Esophagus squamous epithelium (tissue), 5 donors: ENCODE results near the gene PTCSC3. TPM values are rescaled to one million over a fixed set of nuclear protein-coding genes. Genes with fewer than 3 reads are reported as not detected.

Source experiments
- DNase-seq: peaks from one replicate; lab custom pipeline; 2025; lab: John Stamatoyannopoulos, UW
- H3K27ac ChIP-seq, 4 donors: fragments of 200-600 bp; sonication (generic); one replicate each; pipeline ENCODE4 v1.5.1; 2016 to 2019; ENCODE audit warnings: mild to moderate bottlenecking in 1 of 4
- H3K27me3 ChIP-seq, 4 donors: fragments of 200-600 bp; sonication (generic); 1 replicate in 3 of 4; 2 replicates in 1 of 4; pipeline versions ENCODE4 v1.5.1 to v1.6.0; 2017 to 2021; ENCODE audit warnings: antibody characterized with exemption in 1 of 4
- H3K36me3 ChIP-seq, 3 donors: fragments of 200-600 bp; sonication (generic); one replicate each; pipeline ENCODE4 v1.5.1; 2016 to 2019
- H3K4me1 ChIP-seq, 3 donors: fragments of 200-600 bp; sonication (generic); one replicate each; pipeline ENCODE4 v1.5.1; 2017 to 2019
- H3K4me3 ChIP-seq, 4 donors: fragments of 200-600 bp; sonication (generic); 1 replicate in 3 of 4; 2 replicates in 1 of 4; pipeline ENCODE4 v1.5.1; 2016 to 2019; ENCODE audit warnings: mild to moderate bottlenecking in 2 of 4, moderate library complexity in 1 of 4
- H3K9me3 ChIP-seq, 3 donors: fragments of 200-600 bp; sonication (generic); one replicate each; pipeline ENCODE4 v1.5.1; 2016 to 2019
- POLR2A ChIP-seq, 4 donors: fragments of 450-650 bp; IDR thresholded peaks; one replicate each; pipeline ENCODE4 v1.6.1; 2017; ENCODE audit warnings: antibody characterized with exemption in 4 of 4, mild to moderate bottlenecking in 4 of 4, moderate library complexity in 3 of 4
- WGBS, 2 donors: methylation state at CpG; one replicate each; pipeline ENCODE4 v1.1.5; 2018; 5-methylcytosine and 5-hydroxymethylcytosine counted together
- intact Hi-C: fragments of 100-400 bp; cut with DNase I; formaldehyde crosslinking; loops from one replicate; pipeline ENCODE4 v1.15.0; 2022
- total RNA-seq, 4 donors: library from RNA; depleted of rRNA; stranded (reverse); fragments of >200 nt; gene quantifications; one replicate each; pipeline ENCODE4 v1.1.0, GENCODE V29; 2016
- TF ChIP-seq, protein P1 (sequence below), 6 experiments: fragments of 450-650 bp in 4 of 6; fragments of 200-600 bp in 2 of 6; sonication (generic) in 2 of 6; IDR thresholded peaks; one replicate each; pipeline ENCODE4 v1.5.1; 2016 to 2019; ENCODE audit warnings: antibody characterized with exemption in 6 of 6, mild to moderate bottlenecking in 4 of 6, moderate library complexity in 4 of 6
- donor health status: DM: yes; HTN: yes; CAD: no.

The PTCSC3 gene
- total RNA-seq, result not detected

- Histone ChIP-seq H3K4me3 (no peak within 1 kb of the TSS), H3K36me3 (no peaks in the 10 kb centered on the region), H3K4me1 (no peaks in the 10 kb centered on the region), H3K27ac (no peak within 1 kb of the TSS), H3K9me3 (no peaks in the 10 kb centered on the region), H3K27me3 (peaks cover 0 to 3% (median 0%) of the 10 kb centered on the region in 4 donors)
- intact Hi-C loops, result no loop called here
- TF ChIP-seq POLR2A (IDR thresholded peaks at IDR 0.05), result no peak
- TF ChIP-seq, protein P1, sequence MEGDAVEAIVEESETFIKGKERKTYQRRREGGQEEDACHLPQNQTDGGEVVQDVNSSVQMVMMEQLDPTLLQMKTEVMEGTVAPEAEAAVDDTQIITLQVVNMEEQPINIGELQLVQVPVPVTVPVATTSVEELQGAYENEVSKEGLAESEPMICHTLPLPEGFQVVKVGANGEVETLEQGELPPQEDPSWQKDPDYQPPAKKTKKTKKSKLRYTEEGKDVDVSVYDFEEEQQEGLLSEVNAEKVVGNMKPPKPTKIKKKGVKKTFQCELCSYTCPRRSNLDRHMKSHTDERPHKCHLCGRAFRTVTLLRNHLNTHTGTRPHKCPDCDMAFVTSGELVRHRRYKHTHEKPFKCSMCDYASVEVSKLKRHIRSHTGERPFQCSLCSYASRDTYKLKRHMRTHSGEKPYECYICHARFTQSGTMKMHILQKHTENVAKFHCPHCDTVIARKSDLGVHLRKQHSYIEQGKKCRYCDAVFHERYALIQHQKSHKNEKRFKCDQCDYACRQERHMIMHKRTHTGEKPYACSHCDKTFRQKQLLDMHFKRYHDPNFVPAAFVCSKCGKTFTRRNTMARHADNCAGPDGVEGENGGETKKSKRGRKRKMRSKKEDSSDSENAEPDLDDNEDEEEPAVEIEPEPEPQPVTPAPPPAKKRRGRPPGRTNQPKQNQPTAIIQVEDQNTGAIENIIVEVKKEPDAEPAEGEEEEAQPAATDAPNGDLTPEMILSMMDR (IDR thresholded peaks at IDR 0.05), result no peak
- no peak for DNase-seq
- 91% methylated on average over 4 of the region's 4 CpGs for WGBS, 2 donors
Measured at GRCh38 chr14:36176524-36176923, at the start of gene PTCSC3. Gene PTCSC3 (minus strand): TSS chr14:36176722.

GRCh38 chr14:36226164-36226563 lies 49.6 kb upstream of the PTCSC3 start:
- intact Hi-C loops, result no loop called here
- Histone ChIP-seq H3K27me3 (peaks cover 0 to 3% (median 0%) of the 10 kb centered on the region in 4 donors), H3K9me3 (no peaks in the 10 kb centered on the region), H3K4me3 (no peak overlapping the region), H3K4me1 (no peaks in the 10 kb centered on the region), H3K36me3 (no peaks in the 10 kb centered on the region), H3K27ac (no peak overlapping the region)
- no peak for DNase-seq
- TF ChIP-seq POLR2A (IDR thresholded peaks at IDR 0.05), result no peak
- TF ChIP-seq, protein P1 (IDR thresholded peaks at IDR 0.05), result no peak
- 53 to 71% methylated on average over 1 of the region's 1 CpG for WGBS, 2 donors

GRCh38 chr14:36224176-36224575 lies 47.7 kb upstream of the PTCSC3 start:
- H3K27ac ChIP-seq, result no peak overlapping the region
- TF ChIP-seq, protein P1 (IDR thresholded peaks at IDR 0.05), result no peak
- no peak for TF ChIP-seq POLR2A (IDR thresholded peaks at IDR 0.05)

DNA sequence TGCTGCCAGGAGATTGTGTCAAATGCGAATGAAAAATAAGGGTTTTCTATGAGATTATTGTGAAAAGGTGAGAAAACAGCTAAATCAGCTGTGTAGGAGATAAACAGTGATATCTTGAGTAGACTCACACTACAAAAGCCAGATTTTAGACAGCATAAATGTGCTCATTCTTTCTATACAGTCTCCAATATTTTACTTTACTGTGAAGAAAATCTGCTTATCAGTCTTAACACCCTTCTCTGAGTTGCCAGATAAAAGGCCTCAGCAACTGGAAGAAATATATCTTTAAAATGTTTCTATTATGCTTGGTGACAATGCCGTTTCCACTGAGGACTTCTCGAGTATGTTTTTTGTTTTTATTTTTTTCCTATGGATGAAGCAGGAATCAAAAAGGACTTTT lies 47.0 kb upstream of the PTCSC3 start:
- Histone ChIP-seq H3K27me3 (peaks cover 0 to 3% (median 0%) of the 10 kb centered on the region in 4 donors), H3K9me3 (no peaks in the 10 kb centered on the region), H3K27ac (no peak overlapping the region), H3K4me3 (no peak overlapping the region), H3K36me3 (no peaks in the 10 kb centered on the region), H3K4me1 (no peaks in the 10 kb centered on the region)
- WGBS, 2 donors, result 70% methylated on average over 3 of the region's 3 CpGs
- intact Hi-C loops, result no loop called here
- no peak for TF ChIP-seq POLR2A (IDR thresholded peaks at IDR 0.05)
- TF ChIP-seq, protein P1 (IDR thresholded peaks at IDR 0.05), result no peak
- no peak for DNase-seq

More at GRCh38 chr14:36224176-36224575, 47.7 kb upstream of the PTCSC3 start:
- Histone ChIP-seq H3K9me3 (no peaks in the 10 kb centered on the region), H3K4me1 (no peaks in the 10 kb centered on the region), H3K36me3 (no peaks in the 10 kb centered on the region), H3K27me3 (peaks cover 0 to 3% (median 0%) of the 10 kb centered on the region in 4 donors), H3K4me3 (no peak overlapping the region)
- intact Hi-C loops, result no loop called here
- DNase-seq, result no peak
- 81 to 84% methylated on average over 6 to 9 of the region's 9 CpGs for WGBS, 2 donors

DNA sequence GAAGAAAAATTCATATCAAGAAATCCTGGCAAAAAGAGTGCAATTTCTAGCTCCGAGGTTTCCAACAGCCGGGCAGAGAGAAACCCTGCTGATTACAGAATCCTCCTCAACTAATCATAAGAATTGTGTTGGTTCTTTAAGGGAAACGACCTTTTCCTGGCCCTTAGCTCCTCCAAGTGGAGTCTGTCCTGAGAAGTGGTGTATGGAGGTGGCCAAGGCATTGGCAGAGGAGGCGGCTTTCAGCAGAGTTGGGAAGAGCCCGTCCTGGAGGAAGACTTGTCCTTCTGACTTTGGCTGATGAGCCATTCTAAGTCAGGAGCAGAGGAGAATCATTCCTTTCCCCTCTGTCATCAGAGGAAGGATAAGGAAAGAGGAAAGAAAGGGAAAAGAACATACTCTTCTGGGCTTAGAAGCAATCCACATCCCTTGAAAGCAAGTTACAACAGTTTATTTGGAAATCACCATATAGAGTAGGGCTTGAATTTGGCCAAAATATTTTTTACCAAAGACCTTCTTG lies 46.5 kb upstream of the PTCSC3 start:
- intact Hi-C loops, result no loop called here
- WGBS, 2 donors, result 37 to 75% methylated on average over 3 to 5 of the region's 5 CpGs
- Histone ChIP-seq H3K4me1 (no peaks in the 10 kb centered on the region), H3K36me3 (no peaks in the 10 kb centered on the region), H3K27me3 (peaks cover 0 to 3% (median 0%) of the 10 kb centered on the region in 4 donors), H3K9me3 (no peaks in the 10 kb centered on the region), H3K4me3 (no peak overlapping the region), H3K27ac (no peak overlapping the region)
- no peak for DNase-seq
- TF ChIP-seq, protein P1 (IDR thresholded peaks at IDR 0.05), result no peak
- TF ChIP-seq POLR2A (IDR thresholded peaks at IDR 0.05), result no peak
